ENCODE data around the gene CLASP1.
"Not testable (repeated sequence)": the region's sequence is repeated elsewhere in the genome, so short reads cannot be mapped to it uniquely, and the experiment has no call there.

The CLASP1 gene

DNA sequence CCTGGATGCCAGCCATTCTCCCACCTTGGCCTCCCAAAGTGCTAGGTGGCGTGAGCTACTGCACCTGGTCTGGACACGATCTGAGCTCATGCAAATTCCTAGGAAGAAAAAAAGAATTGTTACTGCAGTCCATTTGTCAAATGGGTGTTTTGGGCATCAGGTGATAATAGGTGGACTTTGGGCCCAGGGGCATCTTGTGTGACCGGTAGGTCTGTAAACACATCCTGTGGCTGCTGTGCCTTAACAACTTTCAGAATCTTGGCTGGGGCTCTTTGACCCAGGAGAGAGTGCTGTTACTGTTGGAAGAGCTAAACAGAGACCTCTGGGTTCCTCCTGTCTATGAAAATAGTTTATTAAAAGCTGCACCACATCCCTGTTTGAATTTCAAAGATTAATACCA, 329.3 kb downstream of the CLASP1 start:
- no peak for DNase-seq (ENCODE audit: low spot score)

DNA sequence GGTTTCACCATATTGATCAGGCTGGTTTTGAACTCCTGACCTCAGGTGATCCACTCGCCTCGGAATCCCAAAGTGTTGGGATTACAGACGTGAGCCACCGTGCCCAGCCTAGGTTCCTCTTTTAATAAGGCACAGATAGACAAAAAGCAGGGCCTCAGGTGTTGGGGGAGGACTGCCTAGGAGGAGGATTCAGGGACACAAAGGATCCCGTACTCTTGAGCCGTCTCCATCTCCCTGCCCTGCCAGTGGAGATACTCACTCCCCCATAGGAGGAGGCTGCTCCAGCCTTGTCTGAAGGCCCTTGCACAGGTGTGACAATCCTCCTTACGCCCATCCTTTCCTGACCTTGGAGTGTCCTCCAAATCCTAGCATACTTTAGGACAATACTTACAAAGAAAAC, 332.3 kb downstream of the CLASP1 start:
- DNase-seq (ENCODE audit: low spot score): no peak

DNA sequence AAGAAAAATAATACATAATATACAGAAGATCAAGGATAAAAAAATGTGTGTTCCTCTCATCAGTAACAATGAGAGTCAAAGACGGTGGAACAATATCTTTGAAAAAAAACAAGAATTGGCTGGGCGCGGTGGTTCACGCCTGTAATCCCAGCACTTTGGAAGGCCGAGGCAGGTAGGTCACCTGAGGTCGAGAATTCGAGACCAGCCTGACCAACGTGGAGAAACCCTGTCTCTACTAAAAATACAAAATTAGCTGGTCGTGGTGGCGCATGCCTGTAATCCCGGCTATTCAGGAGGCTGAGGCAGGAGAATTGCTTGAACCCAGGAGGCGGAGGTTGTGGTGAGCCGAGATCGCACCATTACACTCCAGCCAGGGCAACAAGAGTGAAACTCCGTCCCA, 335.6 kb downstream of the CLASP1 start:
- DNase-seq (ENCODE audit: low spot score): not testable (repeated sequence)

GRCh38 chr2:121309801-121310200, 339.5 kb downstream of the CLASP1 start:
- no peak for DNase-seq (ENCODE audit: low spot score)

DNA sequence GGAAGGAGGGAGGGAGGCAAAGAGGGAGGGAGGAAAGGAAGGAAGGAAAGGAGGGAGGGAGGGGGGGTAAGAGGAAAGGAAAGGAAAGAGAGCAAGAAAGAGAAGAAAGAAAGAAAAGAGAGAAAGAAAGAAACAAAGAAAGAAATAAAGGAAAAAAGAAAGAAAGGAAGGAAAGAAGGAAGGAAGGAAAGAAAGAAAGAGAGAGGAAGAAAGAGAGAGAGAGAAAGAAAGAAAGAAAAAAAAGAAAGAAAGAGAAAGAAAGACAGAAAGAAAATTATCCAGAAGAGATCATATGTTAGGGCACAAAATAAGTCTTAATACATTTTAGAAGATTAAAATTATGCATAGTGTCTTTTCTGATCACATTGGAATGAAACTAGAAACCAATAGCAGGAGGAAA, 339.9 kb downstream of the CLASP1 start:
- no peak for DNase-seq (ENCODE audit: low spot score)

GRCh38 chr2:121307048-121307447, 342.2 kb downstream of the CLASP1 start:
- DNase-seq (ENCODE audit: low spot score): no peak

- DNase-seq (ENCODE audit: low spot score): no peak
Measured at GRCh38 chr2:121304941-121305340, 344.3 kb downstream of the CLASP1 start.

DNA sequence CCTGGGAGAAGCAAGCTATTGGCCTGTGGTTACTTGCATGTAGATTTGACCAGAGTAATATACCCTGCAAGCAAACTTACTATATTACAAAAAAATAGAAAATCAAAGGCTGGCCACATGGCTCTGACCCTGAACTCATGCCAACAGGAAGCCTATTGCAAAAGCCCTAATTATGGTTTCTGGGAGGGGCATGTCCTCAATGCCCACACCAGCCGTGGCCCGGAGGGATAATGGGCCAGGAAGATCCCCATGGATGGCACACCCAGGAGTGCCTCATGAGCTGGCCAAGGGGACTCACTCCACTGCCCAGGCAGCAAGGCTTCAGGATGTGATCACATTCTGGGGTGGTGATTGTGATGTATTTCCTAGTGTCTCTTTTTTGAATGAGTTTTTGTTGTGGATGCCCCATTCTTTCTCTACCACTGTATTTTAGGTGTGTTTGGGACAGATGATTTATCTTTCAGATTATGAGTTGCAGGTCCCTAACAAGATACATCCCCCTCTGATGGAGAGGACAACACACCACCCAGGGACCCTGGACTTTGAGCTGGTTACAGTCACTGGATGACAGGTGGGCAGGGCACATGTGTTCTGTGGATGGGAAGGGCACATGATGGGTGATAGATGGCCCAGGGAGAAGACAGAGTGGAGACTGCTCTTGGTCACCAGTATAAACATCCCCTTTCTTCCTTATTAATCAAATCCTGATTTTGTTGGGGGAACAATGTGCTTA, 345.6 kb downstream of the CLASP1 start:
- no peak for DNase-seq (ENCODE audit: low spot score)

DNA sequence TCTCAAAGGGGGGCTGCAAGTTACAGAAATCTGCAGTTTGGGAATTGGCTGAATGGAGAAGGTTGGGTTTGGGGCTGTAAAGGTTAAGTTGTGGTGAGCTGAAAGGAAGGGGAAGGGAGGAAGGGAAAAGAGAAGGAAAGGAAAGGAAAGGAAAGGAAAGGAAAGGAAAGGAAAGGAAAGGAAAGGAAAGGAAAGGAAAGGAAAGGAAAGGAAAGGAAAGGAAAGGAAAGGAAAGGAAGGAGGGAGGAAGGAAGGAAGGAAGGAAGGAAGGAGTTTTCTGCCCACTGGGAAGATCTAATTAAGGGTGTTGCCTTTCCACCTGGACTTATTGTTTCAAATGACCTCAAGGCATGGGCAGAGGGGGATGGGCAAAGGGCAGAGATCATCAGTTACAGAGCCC, 348.1 kb downstream of the CLASP1 start:
- not testable (repeated sequence) for DNase-seq (ENCODE audit: low spot score)

DNA sequence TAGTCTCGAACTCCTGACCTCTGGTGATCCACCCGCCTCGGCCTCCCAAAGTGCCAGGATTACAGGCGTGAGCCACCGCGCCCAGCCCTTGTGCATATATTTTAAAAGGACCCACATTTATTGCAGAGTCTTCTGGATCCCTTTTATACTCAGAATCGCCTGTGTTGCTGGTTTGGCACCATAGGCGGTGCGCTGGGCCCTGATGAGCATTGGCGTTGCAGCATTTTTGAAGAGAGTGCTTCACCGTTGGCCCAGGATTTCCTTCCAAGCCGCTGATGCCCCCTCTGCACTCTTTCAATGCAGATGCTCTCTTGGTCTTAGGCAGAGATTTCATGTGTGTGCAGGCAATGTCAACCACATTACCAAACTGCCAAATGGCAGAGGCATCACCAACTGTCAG, 350.8 kb downstream of the CLASP1 start:
- DNase-seq (ENCODE audit: low spot score): no peak

DNA sequence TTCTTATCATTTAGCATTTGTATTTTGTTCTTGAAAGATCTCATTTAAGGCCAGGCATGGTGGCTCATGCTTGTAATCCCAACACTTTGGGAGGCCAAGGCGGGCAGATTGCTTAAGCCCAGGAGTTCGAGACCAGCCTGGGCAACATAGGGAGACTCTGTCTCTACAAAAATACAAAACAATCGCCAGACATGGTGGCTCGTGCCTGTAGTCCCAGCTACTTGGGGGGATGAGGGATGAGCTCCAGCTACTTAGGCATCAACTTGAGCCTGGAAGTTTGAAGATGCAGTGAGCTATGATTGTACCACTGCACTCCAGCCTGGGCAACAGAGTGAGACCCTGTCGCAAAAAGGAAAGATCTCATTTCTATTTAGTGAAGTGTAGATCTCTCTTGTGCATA, 351.4 kb downstream of the CLASP1 start:
- DNase-seq (ENCODE audit: low spot score): not testable (repeated sequence)

GRCh38 chr2:121297217-121297830, 351.9 kb downstream of the CLASP1 start:
- DNase-seq (ENCODE audit: low spot score): no peak

GRCh38 chr2:121295911-121296650, 353.2 kb downstream of the CLASP1 start:
- DNase-seq (ENCODE audit: low spot score): no peak

DNA sequence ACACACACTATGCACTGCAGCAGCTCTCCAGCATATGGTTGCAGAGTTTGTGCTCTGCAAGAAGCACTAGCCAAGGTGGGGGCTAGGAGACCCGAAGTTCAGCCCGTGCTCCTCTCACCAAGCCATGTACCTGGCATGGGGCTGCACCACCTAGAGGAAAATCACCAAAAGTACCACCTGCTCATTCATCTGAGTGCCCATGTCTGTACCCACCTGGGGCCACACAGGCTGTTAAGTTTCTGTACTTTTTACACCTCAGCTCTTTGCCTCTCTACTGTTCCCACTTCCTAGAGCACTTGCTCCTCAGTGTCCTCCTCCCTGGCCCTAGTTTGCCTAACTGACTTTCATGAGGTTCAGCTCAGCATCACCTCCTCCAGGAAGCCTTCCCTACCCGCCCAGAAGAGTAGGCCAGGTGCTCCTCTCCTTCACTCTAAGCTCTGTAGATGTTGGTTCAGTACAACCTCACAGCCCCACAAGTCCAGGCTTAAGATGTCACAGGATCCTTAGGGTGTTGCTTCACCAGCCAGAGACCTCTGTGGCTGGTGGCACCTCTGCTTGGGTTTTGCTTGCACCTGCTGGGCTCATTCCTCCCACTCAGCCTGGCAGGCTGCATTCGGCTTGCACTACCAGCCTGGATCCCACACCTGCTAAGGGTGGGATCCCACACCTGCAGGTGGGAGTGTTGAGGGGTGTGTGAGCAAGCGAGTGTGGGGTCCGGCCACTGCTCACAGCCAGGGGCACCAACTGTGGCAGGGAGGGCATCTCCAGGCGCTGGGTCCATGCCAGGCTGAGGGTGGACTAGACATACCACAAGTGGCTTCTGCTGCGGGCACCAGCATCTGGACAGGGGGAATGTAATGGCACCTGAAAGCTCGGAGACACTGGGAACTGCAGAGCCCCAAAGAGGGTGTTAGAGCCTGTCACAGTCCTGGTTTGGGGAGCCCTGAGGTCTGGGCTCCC, 354.1 kb downstream of the CLASP1 start:
- no peak for DNase-seq (ENCODE audit: low spot score)

- DNase-seq (ENCODE audit: low spot score): no peak
Measured at GRCh38 chr2:121293450-121294325, 355.6 kb downstream of the CLASP1 start.

GRCh38 chr2:121291251-121291580, 358.0 kb downstream of the CLASP1 start:
- no peak for DNase-seq (ENCODE audit: low spot score)

- DNase-seq (ENCODE audit: low spot score): no peak
Measured at GRCh38 chr2:121289271-121289670, 360.0 kb downstream of the CLASP1 start.

DNA sequence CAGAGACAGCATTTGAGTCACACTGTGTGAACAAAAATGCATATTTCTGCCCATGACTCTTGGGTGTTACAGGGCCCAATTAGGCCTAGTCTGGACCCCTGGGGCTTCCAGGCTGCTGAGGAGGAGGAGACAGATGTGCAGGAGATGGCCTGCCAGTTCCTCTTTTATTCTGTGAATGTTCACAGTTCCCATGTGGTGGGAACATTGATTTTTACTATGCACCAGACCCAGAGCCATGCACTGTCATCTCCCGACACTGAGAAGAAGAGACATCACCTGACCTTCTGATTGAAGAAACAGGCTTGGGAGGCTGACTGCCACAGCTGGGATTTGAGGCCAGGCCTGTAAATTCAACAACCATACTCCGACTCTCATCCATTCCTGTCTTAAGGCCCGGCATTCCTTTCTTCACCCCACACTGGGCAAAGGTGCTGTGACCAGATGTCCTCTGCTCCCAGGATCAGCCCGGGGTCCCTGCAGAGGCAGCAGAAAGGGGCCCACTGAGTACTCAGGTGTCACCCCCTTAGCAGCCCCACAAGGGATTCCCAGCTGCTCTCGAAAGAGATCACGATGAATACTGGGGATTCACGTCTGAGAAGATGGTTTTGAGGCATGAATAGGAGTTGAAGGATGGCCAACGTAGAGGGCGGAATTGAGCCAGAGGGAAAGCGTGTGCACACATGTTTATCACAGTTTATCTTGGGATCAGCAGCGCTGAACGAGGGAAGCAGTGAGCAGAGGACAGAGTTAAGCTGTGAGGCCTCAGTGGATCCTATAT, 360.6 kb downstream of the CLASP1 start:
- no peak for DNase-seq (ENCODE audit: low spot score)

- no peak for DNase-seq (ENCODE audit: low spot score)
Measured at GRCh38 chr2:121287956-121288355, 361.3 kb downstream of the CLASP1 start.
